PFSK-1 (cell line): ENCODE results near the gene WDR45B.

Experiments
- FOXP2 ChIP-seq: optimal IDR thresholded peaks from 2 replicates; pipeline ENCODE3; 2011; ENCODE audit warnings: borderline replicate concordance, control low read depth, inconsistent platforms; ENCODE audit not compliant: insufficient read depth; ENCODE audit errors: extremely low read length, extremely low read depth
- POLR2AphosphoS5 ChIP-seq: IDR thresholded peaks from 2 replicates; pipeline ENCODE4 v1.6.1; 2012; ENCODE audit warnings: low read depth, mild to moderate bottlenecking, control low read depth, low read length, moderate library complexity
- REST ChIP-seq, 2 experiments: IDR thresholded peaks; 2 replicates each; pipeline versions ENCODE4 v1.6.1 to v1.8.0; 2011 to 2012; ENCODE audit warnings: low read depth in 2 of 2, low read length in 2 of 2, control low read depth in 1 of 2, inconsistent platforms in 1 of 2, mild to moderate bottlenecking in 1 of 2, moderate library complexity in 1 of 2; ENCODE audit not compliant: insufficient read depth in 1 of 2
- SIN3A ChIP-seq: IDR thresholded peaks from 2 replicates; pipeline ENCODE4 v1.6.1; 2012; ENCODE audit warnings: mild to moderate bottlenecking, low read length, moderate library complexity, borderline replicate concordance; ENCODE audit not compliant: insufficient read depth
- TAF1 ChIP-seq: IDR thresholded peaks from 2 replicates; pipeline ENCODE4 v1.6.1; 2012; ENCODE audit warnings: low read length, control low read depth, borderline replicate concordance; ENCODE audit not compliant: insufficient read depth

Gene WDR45B

GRCh38 chr17:82636626-82637598 is 11.3 kb downstream of the WDR45B start:
- TF ChIP-seq FOXP2 (no peak), SIN3A (no peak), REST (IDR thresholded peaks at IDR 0.05; ENCODE audit: insufficient read depth in 1 of 2, low read depth in 2 of 2, low read length in 2 of 2) (no peak), TAF1 (no peak), POLR2AphosphoS5 (no peak)

- TF ChIP-seq REST (IDR thresholded peaks at IDR 0.05; ENCODE audit: insufficient read depth in 1 of 2, low read depth in 2 of 2, low read length in 2 of 2) (no peak), TAF1 (no peak), SIN3A (no peak)
These were observed 14.9 kb downstream of the WDR45B start for GRCh38 chr17:82633343-82633742.

GRCh38 chr17:82632451-82632850 is 15.8 kb downstream of the WDR45B start:
- TF ChIP-seq SIN3A (no peak), FOXP2 (no peak), REST (IDR thresholded peaks at IDR 0.05; ENCODE audit: insufficient read depth in 1 of 2, low read depth in 2 of 2, low read length in 2 of 2) (no peak)

- TF ChIP-seq SIN3A (no peak), FOXP2 (no peak), REST (IDR thresholded peaks at IDR 0.05; ENCODE audit: insufficient read depth in 1 of 2, low read depth in 2 of 2, low read length in 2 of 2) (no peak), POLR2AphosphoS5 (no peak), TAF1 (no peak)
These were observed 16.7 kb downstream of the WDR45B start for GRCh38 chr17:82631544-82631943.

- no peak for TF ChIP-seq SIN3A
- no peak for TF ChIP-seq TAF1
- no peak for TF ChIP-seq REST (IDR thresholded peaks at IDR 0.05; ENCODE audit: insufficient read depth in 1 of 2, low read depth in 2 of 2, low read length in 2 of 2)
- no peak for TF ChIP-seq POLR2AphosphoS5
- TF ChIP-seq FOXP2 = no peak
These were observed 18.0 kb downstream of the WDR45B start for GRCh38 chr17:82630212-82630611.
